Eye (tissue), 1 donor: ENCODE results near the gene AADACL4.

Source experiments
- DNase-seq: peaks from one replicate; pipeline ENCODE4 v3.0.0-alpha.2; 2015

AADACL4 gene

GRCh38 chr1:12643785-12644184, at the start of gene AADACL4:
AADACL4 (plus strand) TSS chr1:12644085; CDS start chr1:12644547, 462 bp downstream.
- no peak for DNase-seq

GRCh38 chr1:12594490-12594889, 49.4 kb upstream of the AADACL4 start:
- DNase-seq: no peak

GRCh38 chr1:12594966-12595756, 48.7 kb upstream of the AADACL4 start:
- DNase-seq: peak; percentile 78

- no peak for DNase-seq
These were observed 48.2 kb upstream of the AADACL4 start for GRCh38 chr1:12595757-12596006.

- peak; percentile 88 for DNase-seq
These were observed 47.7 kb upstream of the AADACL4 start for GRCh38 chr1:12596007-12596821.

- no peak for DNase-seq
These were observed 46.1 kb upstream of the AADACL4 start for GRCh38 chr1:12597792-12598191.

GRCh38 chr1:12598974-12599373, 44.9 kb upstream of the AADACL4 start:
- peak; percentile 51 for DNase-seq

- no peak for DNase-seq
These were observed 44.2 kb upstream of the AADACL4 start for GRCh38 chr1:12599657-12600056.

GRCh38 chr1:12600335-12600734, 43.5 kb upstream of the AADACL4 start:
- DNase-seq: no peak

GRCh38 chr1:12600880-12601633, 42.8 kb upstream of the AADACL4 start:
- peak; percentile 42 for DNase-seq

- DNase-seq: peak; percentile 38
These were observed 41.9 kb upstream of the AADACL4 start for GRCh38 chr1:12601700-12602658.

- no peak for DNase-seq
These were observed 41.2 kb upstream of the AADACL4 start for GRCh38 chr1:12602659-12603024.

GRCh38 chr1:12603224-12603623, 40.7 kb upstream of the AADACL4 start:
- DNase-seq: no peak

- peak; percentile 67 for DNase-seq
These were observed 39.6 kb upstream of the AADACL4 start for GRCh38 chr1:12604114-12604874.

- DNase-seq: no peak
These were observed 38.9 kb upstream of the AADACL4 start for GRCh38 chr1:12604986-12605385.

- no peak for DNase-seq
These were observed 36.6 kb upstream of the AADACL4 start for GRCh38 chr1:12607263-12607662.

GRCh38 chr1:12608311-12608957, 35.5 kb upstream of the AADACL4 start:
- no peak for DNase-seq

GRCh38 chr1:12609469-12610003, 34.3 kb upstream of the AADACL4 start:
- no peak for DNase-seq

- DNase-seq: no peak
These were observed 33.5 kb upstream of the AADACL4 start for GRCh38 chr1:12610305-12610935.

GRCh38 chr1:12610941-12611340, 32.9 kb upstream of the AADACL4 start:
- no peak for DNase-seq
